ENCODE results near the gene PARN. TPM values are rescaled to one million over a fixed set of nuclear protein-coding genes. Genes with fewer than 3 reads are reported as not detected.

Gene PARN
- total and polyA plus RNA-seq, 2 of the 8 experiments (the other 6 are each of a cell fraction or from before 2014, with no cell fraction given): 24.5 to 44.6 TPM

- Histone ChIP-seq H3K36me3 (ENCODE audit: control insufficient read depth in 2 of 4, insufficient read depth in 4 of 4, low read length in 3 of 4) (peaks cover 7 to 82% (median 54%) of the 10 kb centered on the region in 4 experiments; a peak in 7 of 8 replicates), H2AK5ac (ENCODE audit: low read depth, low read length) (no peak overlapping the region), H3K23ac (ENCODE audit: insufficient read length) (no peak overlapping the region), H3K9me3 (ENCODE audit: insufficient read depth in 2 of 2, low read depth in 1 of 2, low read length in 1 of 2) (peaks cover 4 to 11% of the 10 kb centered on the region in 2 experiments; a peak in 2 of 4 replicates), H2BK120ac (replicated peaks; ENCODE audit: low read depth, low read length) (no peak overlapping the region), H3K18ac (ENCODE audit: extremely low read depth, low read length) (no peak overlapping the region), H4K91ac (replicated peaks; ENCODE audit: insufficient read length, low read length) (no peak overlapping the region), H3K14ac (ENCODE audit: insufficient read length) (no peak overlapping the region), H4K5ac (ENCODE audit: insufficient read length, low read depth, low read length) (no peak overlapping the region), H3K4ac (replicated peaks; ENCODE audit: insufficient read length, low read depth, low read length) (no peak overlapping the region), H3K56ac (replicated peaks; ENCODE audit: insufficient read length, low read depth, low read length) (no peak overlapping the region), H2BK5ac (ENCODE audit: low read depth, low read length) (no peak overlapping the region), H3K79me2 (ENCODE audit: control insufficient read depth in 1 of 2, insufficient read depth in 2 of 2, low read length in 2 of 2) (no peaks in the 10 kb centered on the region), H3K4me2 (ENCODE audit: insufficient read depth in 1 of 2, low read depth in 2 of 2, low read length in 2 of 2) (no peak overlapping the region), H3K9ac (replicated peaks in 1 of 4; ENCODE audit: extremely low read depth in 1 of 4, low read depth in 3 of 4, low read length in 3 of 4) (no peak overlapping the region), H3K4me1 (replicated peaks in 1 of 4; ENCODE audit: control insufficient read depth in 3 of 4, insufficient read depth in 4 of 4, low read length in 3 of 4) (no peaks in the 10 kb centered on the region), H3K79me1 (ENCODE audit: low read depth, low read length) (no peaks in the 10 kb centered on the region), H2AFZ (ENCODE audit: low read length) (no peak overlapping the region), H4K20me1 (replicated peaks in 1 of 2; ENCODE audit: control insufficient read depth in 1 of 2, insufficient read depth in 2 of 2, low read length in 2 of 2) (no peaks in the 10 kb centered on the region), H2BK20ac (ENCODE audit: low read length) (no peak overlapping the region), H3K23me2 (ENCODE audit: low read depth, low read length) (no peaks in the 10 kb centered on the region), H3K4me3 (ENCODE audit: extremely low read depth in 1 of 4, insufficient read depth in 2 of 4, low read depth in 3 of 4, low read length in 4 of 4) (no peak overlapping the region), H2BK15ac (ENCODE audit: low read length) (no peak overlapping the region), H3K27ac (ENCODE audit: low read depth, low read length) (no peak overlapping the region), H3K27me3 (replicated peaks in 1 of 4; ENCODE audit: control insufficient read depth in 3 of 4, extremely low read depth in 1 of 4, insufficient read depth in 3 of 4, low read length in 3 of 4) (no peaks in the 10 kb centered on the region), H2BK12ac (ENCODE audit: low read depth, low read length) (no peak overlapping the region), H4K8ac (ENCODE audit: extremely low read depth, insufficient read depth, low read length) (no peak overlapping the region)
- CTCF ChIA-PET (ENCODE audit: partially characterized antibody): interaction anchor here (0.9 to 2.7 kb wide), 3 partner anchors 13 to 194 kb away, joined by 3 to 7 read pairs (median 5); no protein-coding TSS in a partner anchor
- WGBS, 2 experiments (ENCODE audit: extremely low coverage in 1 of 2, insufficient coverage in 1 of 2, insufficient read length in 1 of 2, insufficient replicate concordance in 2 of 2, low coverage in 1 of 2, low lambda C conversion rate in 2 of 2, missing lambda C conversion rate in 1 of 2): 87% methylated on average over 2 of the region's 2 CpGs; no CpG with 5 or more reads in 1 of the 2 experiments
- DNase-seq (ENCODE audit: low read depth in 1 of 2, low spot score in 2 of 2): no peak
- TF ChIP-seq PHF8 (conservative IDR thresholded peaks at IDR 0.05; ENCODE audit: low read depth, low read length) (no peak), BACH1 (IDR thresholded peaks at IDR 0.05; ENCODE audit: low read length) (no peak), NANOG (IDR thresholded peaks at IDR 0.05; ENCODE audit: insufficient read depth, low read depth, low read length, poor library complexity, severe bottlenecking) (no peak), CTBP2 (IDR thresholded peaks at IDR 0.05; ENCODE audit: borderline replicate concordance, insufficient read depth, insufficient read length, low read length) (no peak), RBBP5 (IDR thresholded peaks at IDR 0.05; ENCODE audit: borderline replicate concordance, low read depth, low read length) (no peak), BCL11A (IDR thresholded peaks at IDR 0.05; ENCODE audit: low read depth in 2 of 2, low read length in 2 of 2) (no peak)
- FAIRE-seq: no peak
- POLR2A ChIA-PET (ENCODE audit: partially characterized antibody): interaction anchor here (0.8 kb wide), 1 partner anchor 32 kb away, joined by 4 read pairs; no protein-coding TSS in a partner anchor
These were observed 50.8 kb downstream of the PARN start for GRCh38 chr16:14579266-14579665.
